Epithelial cell of proximal tubule (primary cell): ENCODE results near the gene FAM168A. TPM values are rescaled to one million over a fixed set of nuclear protein-coding genes. Genes with fewer than 3 reads are reported as not detected.
"Not testable (repeated sequence)": the region's sequence is repeated elsewhere in the genome, so short reads cannot be mapped to it uniquely, and the experiment has no call there.

ENCODE experiments used
- DNase-seq: peaks from one replicate; pipeline ENCODE4 v3.0.0-alpha.2; 2011; ENCODE audit warnings: low read depth
- H3K4me3 ChIP-seq: 2 replicates; pipeline ENCODE4 v1.5.1; 2011; ENCODE audit warnings: low read depth, mild to moderate bottlenecking, low read length
- total RNA-seq: library from RNA; depleted of rRNA; stranded (reverse); fragments of >200 nt; gene quantifications from 2 replicates; pipeline ENCODE4 v1.2.3, GENCODE V29; 2015
- TF ChIP-seq, protein P1 (sequence below): conservative IDR thresholded peaks from 2 replicates; pipeline ENCODE4 v1.5.1; 2012; ENCODE audit warnings: low read depth, mild to moderate bottlenecking, low read length

FAM168A gene
- total RNA-seq, 1 donor from 2014 or later = 10.0 TPM

DNA sequence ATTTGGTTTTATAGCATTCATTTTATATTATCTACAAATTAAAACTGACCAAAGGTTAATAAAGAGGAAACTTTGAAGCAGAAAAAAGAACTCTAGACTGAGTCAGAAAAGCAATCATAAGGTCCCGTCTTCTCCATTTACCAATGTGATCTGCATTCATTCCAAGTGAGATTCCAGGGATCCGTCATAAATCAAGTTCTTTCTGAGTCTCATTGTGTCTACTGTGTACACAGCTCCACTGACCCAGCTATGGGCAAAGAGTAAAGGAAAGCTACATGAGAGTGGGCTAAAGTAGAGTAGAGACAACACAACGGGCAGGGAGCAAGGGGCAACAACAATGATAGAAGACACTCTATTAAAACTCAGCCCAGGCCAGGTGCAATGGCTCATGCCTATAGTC, 15.3 kb downstream of the FAM168A start:
- no peak for DNase-seq
- H3K4me3 ChIP-seq = no peak overlapping the region
- TF ChIP-seq, protein P1, sequence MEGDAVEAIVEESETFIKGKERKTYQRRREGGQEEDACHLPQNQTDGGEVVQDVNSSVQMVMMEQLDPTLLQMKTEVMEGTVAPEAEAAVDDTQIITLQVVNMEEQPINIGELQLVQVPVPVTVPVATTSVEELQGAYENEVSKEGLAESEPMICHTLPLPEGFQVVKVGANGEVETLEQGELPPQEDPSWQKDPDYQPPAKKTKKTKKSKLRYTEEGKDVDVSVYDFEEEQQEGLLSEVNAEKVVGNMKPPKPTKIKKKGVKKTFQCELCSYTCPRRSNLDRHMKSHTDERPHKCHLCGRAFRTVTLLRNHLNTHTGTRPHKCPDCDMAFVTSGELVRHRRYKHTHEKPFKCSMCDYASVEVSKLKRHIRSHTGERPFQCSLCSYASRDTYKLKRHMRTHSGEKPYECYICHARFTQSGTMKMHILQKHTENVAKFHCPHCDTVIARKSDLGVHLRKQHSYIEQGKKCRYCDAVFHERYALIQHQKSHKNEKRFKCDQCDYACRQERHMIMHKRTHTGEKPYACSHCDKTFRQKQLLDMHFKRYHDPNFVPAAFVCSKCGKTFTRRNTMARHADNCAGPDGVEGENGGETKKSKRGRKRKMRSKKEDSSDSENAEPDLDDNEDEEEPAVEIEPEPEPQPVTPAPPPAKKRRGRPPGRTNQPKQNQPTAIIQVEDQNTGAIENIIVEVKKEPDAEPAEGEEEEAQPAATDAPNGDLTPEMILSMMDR = no peak

DNA sequence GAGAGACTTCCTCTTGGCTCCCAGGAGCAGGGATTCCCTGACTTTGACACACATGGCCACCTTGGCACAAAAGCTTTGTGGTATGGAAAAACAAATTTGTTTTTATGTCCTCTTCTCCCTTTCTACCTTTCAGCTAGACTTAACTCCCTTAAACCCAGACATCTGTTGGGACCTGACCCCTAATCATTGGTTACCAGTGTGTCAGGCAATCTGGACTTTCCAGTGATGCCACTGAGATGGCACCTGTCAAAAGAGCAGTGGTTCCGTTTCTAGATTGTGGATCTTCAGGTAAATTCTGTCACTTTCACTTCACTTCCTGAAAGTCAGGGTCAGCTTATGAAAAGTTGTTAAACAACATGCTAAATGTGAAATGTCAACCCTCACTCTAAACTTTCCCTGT, 17.2 kb downstream of the FAM168A start:
- not testable (repeated sequence) for DNase-seq, H3K4me3 ChIP-seq

DNA sequence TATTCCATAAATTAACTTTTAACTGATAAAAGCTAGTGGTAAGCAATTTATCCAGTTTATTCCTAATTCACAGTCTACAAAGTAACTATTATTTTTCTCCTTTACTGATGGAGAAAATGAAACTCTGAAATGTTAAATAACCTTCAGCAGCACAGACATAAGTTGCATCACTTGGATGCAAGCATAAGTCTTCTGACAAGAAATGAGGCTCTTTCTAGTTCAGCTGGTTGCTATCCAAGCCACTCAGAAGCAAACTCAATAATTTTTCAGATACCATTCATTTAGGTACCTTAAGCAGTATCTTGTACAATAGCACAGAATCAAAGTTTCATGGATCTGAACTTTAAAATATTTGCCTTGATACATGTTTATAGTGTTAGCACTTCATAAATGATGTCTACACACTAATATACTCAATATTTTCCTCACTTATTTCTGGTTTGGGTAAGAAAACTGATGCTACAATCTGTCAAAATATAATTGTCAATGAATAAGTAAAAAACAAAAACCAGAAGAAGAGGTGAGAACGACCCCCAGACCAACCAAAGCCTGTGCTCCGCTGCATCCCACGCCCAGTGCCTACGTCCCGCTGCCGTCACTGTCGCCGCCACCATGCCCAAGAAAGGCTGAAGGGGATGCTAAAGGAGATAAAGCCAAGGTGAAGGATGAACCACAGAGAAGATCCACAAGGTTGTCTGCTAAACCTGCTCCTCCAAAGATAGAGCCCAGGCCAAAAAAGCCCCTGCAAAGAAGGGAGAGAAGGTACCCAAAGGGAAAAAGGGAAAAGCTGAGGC, 18.1 kb downstream of the FAM168A start:
- DNase-seq = no peak
- H3K4me3 ChIP-seq = no peak overlapping the region
- TF ChIP-seq, protein P1 = no peak

DNA sequence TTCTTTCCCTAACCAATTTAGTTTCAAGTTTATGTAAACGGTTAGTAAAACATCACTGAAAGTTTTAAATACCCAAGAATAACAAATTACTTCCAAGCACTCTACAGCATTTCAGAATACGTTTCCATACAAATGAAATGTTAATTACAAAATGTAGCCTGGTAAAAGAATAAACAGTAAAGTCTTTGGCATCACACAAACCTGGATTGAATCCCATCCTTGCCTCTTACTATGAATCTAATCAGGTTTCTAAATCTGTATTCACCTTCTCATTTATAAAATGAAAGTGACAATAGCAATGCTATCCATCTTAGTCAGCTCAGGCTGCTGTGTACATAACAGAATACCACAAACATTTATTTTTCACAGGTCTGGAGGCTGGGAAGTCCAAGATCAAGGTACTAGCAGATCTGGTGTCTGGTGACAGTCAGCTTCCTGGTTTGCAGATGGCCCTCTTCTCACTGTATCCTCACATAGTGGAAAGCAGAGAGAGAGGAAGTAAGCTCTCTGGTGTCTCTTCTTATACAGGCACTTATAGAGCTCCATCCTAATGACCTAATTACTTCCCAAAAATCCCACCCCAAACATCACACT, 19.2 kb downstream of the FAM168A start:
- TF ChIP-seq, protein P1 = no peak
- DNase-seq = no peak
- H3K4me3 ChIP-seq = no peak overlapping the region

DNA sequence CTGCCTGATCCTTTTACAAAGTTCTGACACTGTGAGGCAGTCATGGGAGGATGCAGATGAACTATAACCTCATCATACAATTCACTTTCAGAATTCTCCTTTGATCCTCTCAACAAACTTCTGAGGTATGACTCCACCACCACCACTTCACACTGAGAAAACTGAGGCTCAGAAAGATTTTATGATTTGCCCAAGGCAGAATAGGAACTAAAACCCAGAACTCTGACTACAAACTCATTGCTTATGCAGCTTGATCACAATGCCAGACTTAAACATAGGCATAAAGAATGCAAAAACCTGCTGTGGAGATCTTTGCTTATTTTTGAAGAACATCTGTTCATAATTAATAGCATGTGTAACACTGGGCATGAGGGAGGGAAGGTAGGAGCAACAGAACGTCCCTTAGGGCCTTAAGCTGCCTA, 20.4 kb downstream of the FAM168A start:
- DNase-seq = no peak
- TF ChIP-seq, protein P1 = no peak

DNA sequence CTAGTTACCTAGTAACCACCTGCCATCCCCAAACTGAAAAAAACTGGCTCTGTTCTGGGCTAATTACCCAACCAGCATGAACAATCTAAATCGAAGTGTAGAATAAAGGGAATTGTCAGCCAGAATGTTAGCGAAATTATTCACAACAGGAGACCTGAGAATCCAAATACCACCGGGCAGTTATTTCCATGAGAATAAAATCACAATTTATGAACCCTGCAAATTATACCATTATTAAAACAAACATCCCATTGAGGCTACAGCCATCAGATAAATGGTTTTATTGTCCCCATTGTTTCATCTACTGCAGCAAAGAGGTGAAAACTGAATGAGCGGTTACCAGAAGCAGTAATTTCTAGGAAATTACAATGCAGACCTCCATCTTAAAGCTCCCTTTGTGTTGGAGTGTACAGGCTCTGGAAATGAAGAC, 21.7 kb downstream of the FAM168A start:
- DNase-seq = no peak
- TF ChIP-seq, protein P1 = no peak
- no peak overlapping the region for H3K4me3 ChIP-seq

More for the DNA sequence above, 20.4 kb downstream of the FAM168A start:
- no peak overlapping the region for H3K4me3 ChIP-seq

DNA sequence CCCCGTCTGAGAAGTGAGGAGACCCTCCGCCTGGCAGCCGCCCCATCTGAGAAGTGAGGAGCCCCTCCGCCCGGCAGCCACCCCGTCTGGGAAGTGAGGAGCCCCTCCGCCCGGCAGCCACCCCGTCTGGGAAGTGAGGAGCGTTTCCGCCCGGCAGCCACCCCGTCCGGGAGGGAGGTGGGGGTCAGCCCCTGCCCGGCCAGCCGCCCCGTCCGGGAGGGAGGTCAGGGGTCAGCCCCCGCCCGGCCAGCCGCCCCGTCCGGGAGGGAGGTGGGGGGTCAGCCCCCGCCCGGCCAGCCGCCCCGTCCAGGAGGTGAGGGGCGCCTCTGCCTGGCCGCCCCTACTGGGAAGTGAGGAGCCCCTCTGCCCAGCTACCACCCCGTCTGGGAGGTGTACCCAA, 25.9 kb downstream of the FAM168A start:
- not testable (repeated sequence) for DNase-seq

More for the DNA sequence above, 25.9 kb downstream of the FAM168A start:
- not testable (repeated sequence) for H3K4me3 ChIP-seq
